H9 (cell line): ENCODE data around the gene SPDYE6. TPM values are rescaled to one million over a fixed set of nuclear protein-coding genes. Genes with fewer than 3 reads are reported as not detected.
"Not testable (repeated sequence)": the region's sequence is repeated elsewhere in the genome, so short reads cannot be mapped to it uniquely, and the experiment has no call there.

Experiments used
- DNase-seq: peaks from one replicate; pipeline ENCODE4 v3.0.0-alpha.2; 2017
- H2AFZ ChIP-seq: one replicate; pipeline ENCODE4 v1.6.1; 2013; ENCODE audit warnings: mild to moderate bottlenecking, low read length, control low read depth, moderate library complexity
- H2AK5ac ChIP-seq: 2 replicates; pipeline ENCODE4 v1.6.1; 2013; ENCODE audit warnings: low read length, control low read depth, mixed read lengths; ENCODE audit not compliant: insufficient read length
- H2BK120ac ChIP-seq: one replicate; pipeline ENCODE4 v1.6.1; 2013; ENCODE audit warnings: low read depth, mild to moderate bottlenecking, low read length, control low read depth, inconsistent platforms; ENCODE audit not compliant: poor library complexity, severe bottlenecking
- H2BK12ac ChIP-seq: 2 replicates; pipeline ENCODE4 v1.6.1; 2013; ENCODE audit warnings: low read length, control low read depth, mixed read lengths, low read depth; ENCODE audit not compliant: insufficient read length
- H2BK15ac ChIP-seq: 2 replicates; pipeline ENCODE4 v1.6.1; 2013; ENCODE audit warnings: low read depth, low read length, control low read depth
- H2BK20ac ChIP-seq: one replicate; pipeline ENCODE4 v1.6.1; 2013; ENCODE audit warnings: low read depth, mild to moderate bottlenecking, low read length, control low read depth, inconsistent platforms; ENCODE audit not compliant: poor library complexity, severe bottlenecking
- H2BK5ac ChIP-seq: 2 replicates; pipeline ENCODE4 v1.6.1; 2013; ENCODE audit warnings: low read length, control low read depth, mixed read lengths; ENCODE audit not compliant: insufficient read length
- H3K14ac ChIP-seq: 2 replicates; pipeline ENCODE4 v1.6.1; 2013; ENCODE audit warnings: low read length, control low read depth; ENCODE audit not compliant: insufficient read depth
- H3K18ac ChIP-seq: 2 replicates; pipeline ENCODE4 v1.6.1; 2013; ENCODE audit warnings: low read depth, mild to moderate bottlenecking, mixed read lengths, low read length, control low read depth; ENCODE audit not compliant: insufficient read length
- H3K23ac ChIP-seq: 2 replicates; pipeline ENCODE4 v1.6.1; 2013; ENCODE audit warnings: low read length, control low read depth, mixed read lengths, low read depth; ENCODE audit not compliant: insufficient read length
- H3K23me2 ChIP-seq: 2 replicates; pipeline ENCODE4 v1.6.1; 2013; ENCODE audit warnings: low read depth, mild to moderate bottlenecking, mixed read lengths, low read length, control low read depth; ENCODE audit not compliant: insufficient read length, poor library complexity, severe bottlenecking
- H3K27ac ChIP-seq: 2 replicates; pipeline ENCODE4 v1.5.1; 2013; ENCODE audit warnings: low read length, control low read depth, mixed read lengths, low read depth; ENCODE audit not compliant: insufficient read length
- H3K27me3 ChIP-seq: 2 replicates; pipeline ENCODE4 v1.6.1; 2013; ENCODE audit warnings: low read length, control low read depth, inconsistent platforms; ENCODE audit not compliant: insufficient read depth
- H3K4ac ChIP-seq: 2 replicates; pipeline ENCODE4 v1.6.1; 2013; ENCODE audit warnings: low read depth, mild to moderate bottlenecking, control low read depth, inconsistent platforms, low read length, moderate library complexity
- H3K4me1 ChIP-seq: 2 replicates; pipeline ENCODE4 v1.6.1; 2013; ENCODE audit warnings: low read length, control low read depth, inconsistent platforms; ENCODE audit not compliant: insufficient read depth
- H3K4me2 ChIP-seq: 2 replicates; pipeline ENCODE4 v1.6.1; 2013; ENCODE audit warnings: low read length, control low read depth, mixed read lengths; ENCODE audit not compliant: insufficient read length, insufficient read depth
- H3K56ac ChIP-seq: 2 replicates; pipeline ENCODE4 v1.6.1; 2013; ENCODE audit warnings: low read depth, mild to moderate bottlenecking, mixed read lengths, low read length, control low read depth; ENCODE audit not compliant: insufficient read length
- H3K79me1 ChIP-seq: 2 replicates; pipeline ENCODE4 v1.6.1; 2013; ENCODE audit warnings: low read depth, mild to moderate bottlenecking, moderate library complexity, low read length, control low read depth, inconsistent platforms; ENCODE audit not compliant: insufficient read depth, poor library complexity, severe bottlenecking
- H3K79me2 ChIP-seq: 2 replicates; pipeline ENCODE4 v1.6.1; 2013; ENCODE audit warnings: low read length, control low read depth, inconsistent platforms; ENCODE audit not compliant: insufficient read depth
- H3K9ac ChIP-seq: 2 replicates; pipeline ENCODE4 v1.6.1; 2013; ENCODE audit warnings: low read length, control low read depth, mixed read lengths; ENCODE audit not compliant: insufficient read length; ENCODE audit errors: extremely low read depth
- H3K9me3 ChIP-seq: one replicate; pipeline ENCODE4 v1.6.1; 2013; ENCODE audit warnings: low read depth, low read length, inconsistent platforms; ENCODE audit not compliant: control insufficient read depth
- H3T11ph ChIP-seq: one replicate; pipeline ENCODE4 v1.6.1; 2013; ENCODE audit warnings: mild to moderate bottlenecking, low read length, control low read depth, inconsistent platforms
- H4K20me1 ChIP-seq: one replicate; pipeline ENCODE4 v1.6.1; 2013; ENCODE audit not compliant: control insufficient read depth, insufficient read length, insufficient read depth
- H4K5ac ChIP-seq: 2 replicates; pipeline ENCODE4 v1.6.1; 2013; ENCODE audit warnings: low read depth, mild to moderate bottlenecking, mixed read lengths, low read length, control low read depth; ENCODE audit not compliant: insufficient read length
- H4K8ac ChIP-seq: replicated peaks from 2 replicates; pipeline ENCODE4 v1.6.1; 2013; ENCODE audit warnings: low read length, control low read depth, mixed read lengths, low read depth; ENCODE audit not compliant: insufficient read length
- H4K91ac ChIP-seq: 2 replicates; pipeline ENCODE4 v1.6.1; 2013; ENCODE audit warnings: low read depth, mild to moderate bottlenecking, moderate library complexity, mixed read lengths, low read length, control low read depth; ENCODE audit not compliant: insufficient read length
- H3K27ac Mint-ChIP-seq, 3 experiments: 2 replicates in 2 of 3; 3 replicates in 1 of 3; pipeline ENCODE4 v1.8.0; 2020 to 2021; ENCODE audit warnings: mixed read lengths in 3 of 3, mild to moderate bottlenecking in 1 of 3, moderate library complexity in 1 of 3
- H3K27me3 Mint-ChIP-seq: 2 replicates; pipeline ENCODE4 v1.8.0; 2021; ENCODE audit warnings: low read depth, mild to moderate bottlenecking, moderate library complexity, mixed read lengths
- H3K36me3 Mint-ChIP-seq, 3 experiments: 2 replicates in 2 of 3; 3 replicates in 1 of 3; pipeline ENCODE4 v1.8.0; 2020 to 2021; ENCODE audit warnings: low read depth in 3 of 3, mixed read lengths in 3 of 3; ENCODE audit not compliant: insufficient read depth in 1 of 3
- H3K4me1 Mint-ChIP-seq, 2 experiments: 2 replicates each; pipeline ENCODE4 v1.8.0; 2020; ENCODE audit warnings: mixed read lengths in 2 of 2
- H3K4me3 Mint-ChIP-seq, 2 experiments: 2 replicates in 1 of 2; 3 replicates in 1 of 2; pipeline ENCODE4 v1.8.0; 2020 to 2021; ENCODE audit warnings: mild to moderate bottlenecking in 2 of 2, mixed read lengths in 2 of 2, moderate library complexity in 1 of 2
- H3K9me3 Mint-ChIP-seq, 2 experiments: 2 replicates in 1 of 2; 3 replicates in 1 of 2; pipeline ENCODE4 v1.8.0; 2020; ENCODE audit warnings: mild to moderate bottlenecking in 2 of 2, mixed read lengths in 2 of 2, moderate library complexity in 1 of 2
- CTCF ChIP-seq: fragments of 200-600 bp; sonication (generic); conservative IDR thresholded peaks from 3 replicates; pipeline ENCODE4 v1.8.0; 2021; ENCODE audit warnings: antibody characterized with exemption, mild to moderate bottlenecking
- WGBS: extraction: QIAGEN DNeasy Blood & Tissue Kit; methylation state at CpG from one replicate; pipeline ENCODE4 v1.1.7; 2013; ENCODE audit warnings: missing lambda C conversion rate, low lambda C conversion rate, mixed read lengths; ENCODE audit not compliant: insufficient read length; ENCODE audit errors: extremely low coverage; 5-methylcytosine and 5-hydroxymethylcytosine counted together
- total RNA-seq: library from RNA; stranded (reverse); gene quantifications from 2 replicates; pipeline ENCODE4 v1.2.1, GENCODE V29; 2021

SPDYE6 gene
- total RNA-seq, 1 experiment from 2014 or later, result not detected

GRCh38 chr7:102302025-102302424 is 54.2 kb downstream of the SPDYE6 start:
- Histone ChIP-seq H2BK15ac (no peak overlapping the region), H2BK12ac (no peak overlapping the region), H3K9ac (no peak overlapping the region), H2BK120ac (no peak overlapping the region), H2BK20ac (no peak overlapping the region), H3K9me3 (no peaks in the 10 kb centered on the region), H4K5ac (no peak overlapping the region), H3K79me2 (no peaks in the 10 kb centered on the region), H2BK5ac (no peak overlapping the region), H3K27ac (no peak overlapping the region), H3K56ac (no peak overlapping the region), H4K20me1 (no peaks in the 10 kb centered on the region), H3K23me2 (no peaks in the 10 kb centered on the region), H3K27me3 (no peaks in the 10 kb centered on the region), H3K4me1 (no peaks in the 10 kb centered on the region; the same call in 1 of the 2 replicates), H4K8ac (no peak overlapping the region), H2AK5ac (no peak overlapping the region), H3K4ac (no peak overlapping the region), H3K14ac (no peak overlapping the region), H3K4me2 (no peak overlapping the region), H2AFZ (no peak overlapping the region), H3K79me1 (no peaks in the 10 kb centered on the region), H4K91ac (no peak overlapping the region), H3K18ac (no peak overlapping the region), H3T11ph (no peak overlapping the region), H3K23ac (no peak overlapping the region)
- no peak for TF ChIP-seq CTCF
- no CpG with 5 or more reads among the region's 6 CpGs for WGBS
- H3K9me3 Mint-ChIP-seq, result no peaks in the 10 kb centered on the region
- peaks cover 17% of the 10 kb centered on the region for H3K27me3 Mint-ChIP-seq
- no peak overlapping the region for H3K4me3 Mint-ChIP-seq
- peaks cover 0 to 4% (median 2%) of the 10 kb centered on the region in 3 experiments; a peak in 3 of 7 replicates for H3K36me3 Mint-ChIP-seq
- no peak overlapping the region for H3K27ac Mint-ChIP-seq
- DNase-seq, result no peak
- peaks cover 5 to 9% of the 10 kb centered on the region in 2 experiments; a peak in 3 of 4 replicates for H3K4me1 Mint-ChIP-seq

- not testable (repeated sequence) for H3T11ph ChIP-seq, DNase-seq, H4K91ac ChIP-seq, H3K56ac ChIP-seq, H3K4me3 Mint-ChIP-seq, H2BK120ac ChIP-seq, H3K27me3 ChIP-seq, H2BK20ac ChIP-seq, H3K4me2 ChIP-seq, H2BK5ac ChIP-seq, H3K79me1 ChIP-seq, H3K14ac ChIP-seq, H3K4me1 Mint-ChIP-seq, H2AFZ ChIP-seq, H3K79me2 ChIP-seq, H3K27ac Mint-ChIP-seq, H3K27ac ChIP-seq, H2AK5ac ChIP-seq, H4K8ac ChIP-seq, H3K9me3 Mint-ChIP-seq, H4K20me1 ChIP-seq, H3K23me2 ChIP-seq, H3K4ac ChIP-seq, H2BK15ac ChIP-seq, H3K9ac ChIP-seq, H4K5ac ChIP-seq, H3K4me1 ChIP-seq, H3K18ac ChIP-seq, H2BK12ac ChIP-seq, H3K23ac ChIP-seq, H3K9me3 ChIP-seq, H3K36me3 Mint-ChIP-seq
- H3K27me3 Mint-ChIP-seq, result peaks cover 17% of the 10 kb centered on the region
- WGBS, result no CpG with 5 or more reads among the region's 14 CpGs
These were observed 54.9 kb downstream of the SPDYE6 start for GRCh38 chr7:102301367-102301766.
